HEK293 (cell line): ENCODE results near the gene PRSS22.

Source experiments
- CTCF ChIA-PET: fragments of 350-600 bp; formaldehyde crosslinking; extraction: SDS; loops from one replicate; lab custom pipeline; 2021; ENCODE audit warnings: antibody characterized with exemption; lab: Yijun Ruan, JAX
- POLR2A ChIA-PET: fragments of 300-600 bp; formaldehyde crosslinking; extraction: SDS; loops from one replicate; lab custom pipeline; 2020; ENCODE audit warnings: antibody characterized with exemption, inconsistent platforms; lab: Yijun Ruan, JAX
- H3K27ac ChIP-seq: fragments of 200-500 bp; sonication (Bioruptor generic); 2 replicates; pipeline ENCODE4 v1.5.1; 2014; ENCODE audit warnings: low read depth, low read length, control low read depth, inconsistent platforms; ENCODE audit errors: extremely low read depth
- H3K36me3 ChIP-seq, 2 experiments: fragments of 200-500 bp in 1 of 2; sonication (Bioruptor generic) in 1 of 2; 1 replicate in 1 of 2; 2 replicates in 1 of 2; pipeline ENCODE4 v1.5.1; 2014 to 2017; ENCODE audit warnings: inconsistent platforms in 2 of 2, low read length in 2 of 2; ENCODE audit not compliant: control insufficient read depth in 2 of 2, insufficient read depth in 1 of 2
- H3K4me1 ChIP-seq: fragments of 200-500 bp; sonication (Bioruptor generic); 2 replicates; pipeline ENCODE4 v1.5.1; 2014; ENCODE audit warnings: mild to moderate bottlenecking, low read length, inconsistent platforms; ENCODE audit not compliant: control insufficient read depth, insufficient read depth
- H3K4me3 ChIP-seq: 2 replicates; pipeline ENCODE4 v1.5.1; 2011; ENCODE audit warnings: low read depth, mild to moderate bottlenecking, control low read depth, low read length, moderate library complexity
- H3K9me3 ChIP-seq: fragments of 200-500 bp; sonication (Bioruptor generic); 2 replicates; pipeline ENCODE4 v1.5.1; 2014; ENCODE audit warnings: low read depth, low read length, inconsistent platforms; ENCODE audit not compliant: control insufficient read depth, insufficient read depth
- BCL11B ChIP-seq: fragments of 450-650 bp; formaldehyde crosslinking; IDR thresholded peaks from 2 replicates; pipeline ENCODE4 v1.5.1; 2016; ENCODE audit warnings: low read depth, missing biosample characterization, missing genetic modification characterization
- GLI4 ChIP-seq: fragments of 450-650 bp; formaldehyde crosslinking; IDR thresholded peaks from 2 replicates; pipeline ENCODE4 v1.5.1; 2016; ENCODE audit warnings: missing biosample characterization, missing genetic modification characterization
- MZF1 ChIP-seq: fragments of 450-650 bp; formaldehyde crosslinking; IDR thresholded peaks from 2 replicates; pipeline ENCODE4 v1.5.1; 2017; ENCODE audit warnings: missing biosample characterization, missing genetic modification characterization, borderline replicate concordance
- SALL2 ChIP-seq: fragments of 450-650 bp; formaldehyde crosslinking; IDR thresholded peaks from 2 replicates; pipeline ENCODE4 v1.5.0; 2017; ENCODE audit warnings: missing biosample characterization, mild to moderate bottlenecking, missing genetic modification characterization, borderline replicate concordance
- SCRT1 ChIP-seq: fragments of 450-650 bp; formaldehyde crosslinking; IDR thresholded peaks from 2 replicates; pipeline ENCODE4 v1.5.1; 2016; ENCODE audit warnings: missing biosample characterization, missing genetic modification characterization, borderline replicate concordance
- SETDB1 ChIP-seq: IDR thresholded peaks from one replicate; pipeline ENCODE4 v1.6.1; 2017; ENCODE audit warnings: mild to moderate bottlenecking, low read length, moderate library complexity, mixed read lengths; ENCODE audit not compliant: insufficient read length
- ZBTB6 ChIP-seq: fragments of 450-650 bp; formaldehyde crosslinking; IDR thresholded peaks from 2 replicates; pipeline ENCODE4 v1.5.1; 2017; ENCODE audit warnings: missing biosample characterization, missing genetic modification characterization
- ZIC2 ChIP-seq: fragments of 450-650 bp; formaldehyde crosslinking; IDR thresholded peaks from 2 replicates; pipeline ENCODE4 v1.5.1; 2016; ENCODE audit warnings: missing biosample characterization, missing genetic modification characterization
- ZNF114 ChIP-seq: fragments of 450-650 bp; formaldehyde crosslinking; IDR thresholded peaks from 2 replicates; pipeline ENCODE4 v1.5.0; 2017; ENCODE audit warnings: missing biosample characterization, missing genetic modification characterization
- ZNF138 ChIP-seq: fragments of 450-650 bp; formaldehyde crosslinking; IDR thresholded peaks from 2 replicates; pipeline ENCODE4 v1.5.1; 2016; ENCODE audit warnings: missing biosample characterization, missing genetic modification characterization, borderline replicate concordance
- ZNF140 ChIP-seq: fragments of 450-650 bp; formaldehyde crosslinking; IDR thresholded peaks from 2 replicates; pipeline ENCODE4 v1.5.1; 2016; ENCODE audit warnings: missing biosample characterization, missing genetic modification characterization
- ZNF155 ChIP-seq: fragments of 450-650 bp; formaldehyde crosslinking; IDR thresholded peaks from 2 replicates; pipeline ENCODE4 v1.5.1; 2016; ENCODE audit warnings: missing biosample characterization, missing genetic modification characterization
- ZNF211 ChIP-seq: fragments of 450-650 bp; formaldehyde crosslinking; IDR thresholded peaks from 2 replicates; pipeline ENCODE4 v1.5.1; 2016; ENCODE audit warnings: low read depth, missing biosample characterization, missing genetic modification characterization
- ZNF404 ChIP-seq: fragments of 450-650 bp; formaldehyde crosslinking; IDR thresholded peaks from 2 replicates; pipeline ENCODE4 v1.5.1; 2017; ENCODE audit warnings: missing biosample characterization, missing genetic modification characterization
- ZNF449 ChIP-seq: fragments of 450-650 bp; formaldehyde crosslinking; IDR thresholded peaks from 2 replicates; pipeline ENCODE4 v1.5.1; 2017; ENCODE audit warnings: missing biosample characterization, mild to moderate bottlenecking, missing genetic modification characterization, moderate library complexity
- ZNF544 ChIP-seq: fragments of 450-650 bp; formaldehyde crosslinking; IDR thresholded peaks from 2 replicates; pipeline ENCODE4 v1.5.0; 2017; ENCODE audit warnings: missing biosample characterization, missing genetic modification characterization
- ZNF549 ChIP-seq: fragments of 450-650 bp; IDR thresholded peaks from 2 replicates; pipeline ENCODE4 v1.5.1; 2018; ENCODE audit warnings: missing biosample characterization, missing genetic modification characterization, mild to moderate bottlenecking, inconsistent platforms, moderate library complexity
- ZNF585B ChIP-seq: fragments of 450-650 bp; formaldehyde crosslinking; IDR thresholded peaks from 2 replicates; pipeline ENCODE4 v1.5.1; 2016; ENCODE audit warnings: missing biosample characterization, missing genetic modification characterization
- ZNF610 ChIP-seq: fragments of 450-650 bp; formaldehyde crosslinking; IDR thresholded peaks from 2 replicates; pipeline ENCODE4 v1.5.1; 2016; ENCODE audit warnings: missing biosample characterization, missing genetic modification characterization, borderline replicate concordance
- ZNF658 ChIP-seq: fragments of 450-650 bp; formaldehyde crosslinking; IDR thresholded peaks from 2 replicates; pipeline ENCODE4; 2016; ENCODE audit warnings: missing biosample characterization, missing genetic modification characterization
- ZNF692 ChIP-seq: fragments of 450-650 bp; formaldehyde crosslinking; IDR thresholded peaks from 2 replicates; pipeline ENCODE4 v1.5.1; 2016; ENCODE audit warnings: missing biosample characterization, missing genetic modification characterization
- TF ChIP-seq, protein P1 (sequence below): fragments of 450-650 bp; formaldehyde crosslinking; IDR thresholded peaks from 2 replicates; pipeline ENCODE4 v1.5.1; 2016; ENCODE audit warnings: missing biosample characterization, missing genetic modification characterization
- TF ChIP-seq, protein P2 (sequence below): fragments of 450-650 bp; formaldehyde crosslinking; IDR thresholded peaks from 2 replicates; pipeline ENCODE4 v1.5.1; 2016; ENCODE audit warnings: missing biosample characterization, missing genetic modification characterization
- TF ChIP-seq, protein P3 (sequence below): fragments of 450-650 bp; formaldehyde crosslinking; IDR thresholded peaks from 2 replicates; pipeline ENCODE4 v1.5.1; 2016; ENCODE audit warnings: missing biosample characterization, missing genetic modification characterization

The PRSS22 gene

GRCh38 chr16:2867987-2868789, 10.2 kb upstream of the PRSS22 start:
- POLR2A ChIA-PET = interaction anchor here (0.7 to 2.0 kb wide), 14 partner anchors 13 to 195 kb away, joined by 3 to 18 read pairs (median 4); partner anchors contain the start of genes ELOB, FLYWCH1, FLYWCH2 and KCTD5
- CTCF ChIA-PET = interaction anchor here (0.6 to 1.9 kb wide), 41 partner anchors 14 to 249 kb away, joined by 3 to 25 read pairs (median 5); partner anchors contain the start of genes ELOB, FLYWCH1, FLYWCH2 and KCTD5
- Histone ChIP-seq H3K4me1 (no peaks in the 10 kb centered on the region), H3K36me3 (no peaks in the 10 kb centered on the region), H3K27ac (peak overlapping the region; percentile 67), H3K4me3 (peak overlapping the region; percentile 68), H3K9me3 (no peaks in the 10 kb centered on the region)
- TF ChIP-seq, protein P1, sequence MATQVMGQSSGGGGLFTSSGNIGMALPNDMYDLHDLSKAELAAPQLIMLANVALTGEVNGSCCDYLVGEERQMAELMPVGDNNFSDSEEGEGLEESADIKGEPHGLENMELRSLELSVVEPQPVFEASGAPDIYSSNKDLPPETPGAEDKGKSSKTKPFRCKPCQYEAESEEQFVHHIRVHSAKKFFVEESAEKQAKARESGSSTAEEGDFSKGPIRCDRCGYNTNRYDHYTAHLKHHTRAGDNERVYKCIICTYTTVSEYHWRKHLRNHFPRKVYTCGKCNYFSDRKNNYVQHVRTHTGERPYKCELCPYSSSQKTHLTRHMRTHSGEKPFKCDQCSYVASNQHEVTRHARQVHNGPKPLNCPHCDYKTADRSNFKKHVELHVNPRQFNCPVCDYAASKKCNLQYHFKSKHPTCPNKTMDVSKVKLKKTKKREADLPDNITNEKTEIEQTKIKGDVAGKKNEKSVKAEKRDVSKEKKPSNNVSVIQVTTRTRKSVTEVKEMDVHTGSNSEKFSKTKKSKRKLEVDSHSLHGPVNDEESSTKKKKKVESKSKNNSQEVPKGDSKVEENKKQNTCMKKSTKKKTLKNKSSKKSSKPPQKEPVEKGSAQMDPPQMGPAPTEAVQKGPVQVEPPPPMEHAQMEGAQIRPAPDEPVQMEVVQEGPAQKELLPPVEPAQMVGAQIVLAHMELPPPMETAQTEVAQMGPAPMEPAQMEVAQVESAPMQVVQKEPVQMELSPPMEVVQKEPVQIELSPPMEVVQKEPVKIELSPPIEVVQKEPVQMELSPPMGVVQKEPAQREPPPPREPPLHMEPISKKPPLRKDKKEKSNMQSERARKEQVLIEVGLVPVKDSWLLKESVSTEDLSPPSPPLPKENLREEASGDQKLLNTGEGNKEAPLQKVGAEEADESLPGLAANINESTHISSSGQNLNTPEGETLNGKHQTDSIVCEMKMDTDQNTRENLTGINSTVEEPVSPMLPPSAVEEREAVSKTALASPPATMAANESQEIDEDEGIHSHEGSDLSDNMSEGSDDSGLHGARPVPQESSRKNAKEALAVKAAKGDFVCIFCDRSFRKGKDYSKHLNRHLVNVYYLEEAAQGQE (tag by site-specific recombination) = peak; percentile 66
- TF ChIP-seq SALL2 (tag by site-specific recombination) (no peak), ZNF138 (tag by site-specific recombination) (no peak), ZBTB6 (no peak), ZNF692 (tag by site-specific recombination) (peak; percentile 76; the same call in 1 of the 2 replicates), ZNF585B (tag by site-specific recombination) (no peak), ZNF404 (tag by site-specific recombination) (no peak), SETDB1 (no peak), MZF1 (tag by site-specific recombination) (peak; percentile 72; the same call in 1 of the 2 replicates), ZNF140 (no peak), ZNF114 (no peak), ZNF155 (no peak), ZNF549 (tag by site-specific recombination) (no peak), ZNF658 (tag by site-specific recombination) (no peak), SCRT1 (tag by site-specific recombination) (no peak), BCL11B (peak; percentile 90), ZNF211 (tag by site-specific recombination) (no peak), ZNF449 (tag by site-specific recombination) (no peak), GLI4 (no peak), ZNF610 (peak; percentile 74), ZIC2 (peak; percentile 67), ZNF544 (no peak)
- TF ChIP-seq, protein P2, sequence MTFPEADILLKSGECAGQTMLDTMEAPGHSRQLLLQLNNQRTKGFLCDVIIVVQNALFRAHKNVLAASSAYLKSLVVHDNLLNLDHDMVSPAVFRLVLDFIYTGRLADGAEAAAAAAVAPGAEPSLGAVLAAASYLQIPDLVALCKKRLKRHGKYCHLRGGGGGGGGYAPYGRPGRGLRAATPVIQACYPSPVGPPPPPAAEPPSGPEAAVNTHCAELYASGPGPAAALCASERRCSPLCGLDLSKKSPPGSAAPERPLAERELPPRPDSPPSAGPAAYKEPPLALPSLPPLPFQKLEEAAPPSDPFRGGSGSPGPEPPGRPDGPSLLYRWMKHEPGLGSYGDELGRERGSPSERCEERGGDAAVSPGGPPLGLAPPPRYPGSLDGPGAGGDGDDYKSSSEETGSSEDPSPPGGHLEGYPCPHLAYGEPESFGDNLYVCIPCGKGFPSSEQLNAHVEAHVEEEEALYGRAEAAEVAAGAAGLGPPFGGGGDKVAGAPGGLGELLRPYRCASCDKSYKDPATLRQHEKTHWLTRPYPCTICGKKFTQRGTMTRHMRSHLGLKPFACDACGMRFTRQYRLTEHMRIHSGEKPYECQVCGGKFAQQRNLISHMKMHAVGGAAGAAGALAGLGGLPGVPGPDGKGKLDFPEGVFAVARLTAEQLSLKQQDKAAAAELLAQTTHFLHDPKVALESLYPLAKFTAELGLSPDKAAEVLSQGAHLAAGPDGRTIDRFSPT (tag by site-specific recombination) = peak; percentile 97
- TF ChIP-seq, protein P3, sequence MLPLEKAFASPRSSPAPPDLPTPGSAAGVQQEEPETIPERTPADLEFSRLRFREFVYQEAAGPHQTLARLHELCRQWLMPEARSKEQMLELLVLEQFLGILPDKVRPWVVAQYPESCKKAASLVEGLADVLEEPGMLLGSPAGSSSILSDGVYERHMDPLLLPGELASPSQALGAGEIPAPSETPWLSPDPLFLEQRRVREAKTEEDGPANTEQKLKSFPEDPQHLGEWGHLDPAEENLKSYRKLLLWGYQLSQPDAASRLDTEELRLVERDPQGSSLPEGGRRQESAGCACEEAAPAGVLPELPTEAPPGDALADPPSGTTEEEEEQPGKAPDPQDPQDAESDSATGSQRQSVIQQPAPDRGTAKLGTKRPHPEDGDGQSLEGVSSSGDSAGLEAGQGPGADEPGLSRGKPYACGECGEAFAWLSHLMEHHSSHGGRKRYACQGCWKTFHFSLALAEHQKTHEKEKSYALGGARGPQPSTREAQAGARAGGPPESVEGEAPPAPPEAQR (tag by site-specific recombination) = no peak
